Cardiac fibroblast (primary cell): ENCODE measurements around the gene ZNRF2.

Experiments used
- DNase-seq, 2 donors: peaks; one replicate each; pipeline versions ENCODE4 v3.0.0 to v3.0.0-alpha.2; 2010; ENCODE audit warnings: low read depth in 2 of 2
- H3K4me3 ChIP-seq, 2 donors: replicated peaks in 1 of 2; 1 replicate in 1 of 2; 2 replicates in 1 of 2; pipeline ENCODE4 v1.5.1; 2011; ENCODE audit warnings: low read depth in 2 of 2, low read length in 2 of 2, mild to moderate bottlenecking in 2 of 2, moderate library complexity in 1 of 2
- CTCF ChIP-seq: IDR thresholded peaks from one replicate; pipeline ENCODE4 v1.5.1; 2011; ENCODE audit warnings: low read depth, mild to moderate bottlenecking, low read length, inconsistent platforms

ZNRF2 gene

DNA sequence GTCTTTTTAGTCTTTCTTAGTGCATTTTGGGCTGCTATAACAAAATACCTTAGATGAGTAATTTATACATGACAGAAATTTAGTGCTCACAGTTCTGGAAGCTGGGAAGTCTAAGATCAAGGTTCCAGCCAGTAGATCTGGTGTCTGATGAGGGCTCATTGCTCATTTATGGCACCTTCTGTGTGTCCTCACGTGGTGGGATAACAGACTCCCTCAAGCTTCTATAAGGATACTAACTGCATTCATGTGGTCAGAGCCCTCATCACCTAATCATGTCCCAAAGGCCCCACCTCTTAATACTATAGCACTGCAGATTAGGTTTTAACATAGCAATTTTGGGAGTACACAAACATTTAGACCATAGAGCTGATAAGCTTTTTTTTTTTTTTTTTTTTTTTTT is 80.4 kb downstream of the ZNRF2 start:
- no peak for DNase-seq
- TF ChIP-seq CTCF = no peak
- no peak overlapping the region for H3K4me3 ChIP-seq

DNA sequence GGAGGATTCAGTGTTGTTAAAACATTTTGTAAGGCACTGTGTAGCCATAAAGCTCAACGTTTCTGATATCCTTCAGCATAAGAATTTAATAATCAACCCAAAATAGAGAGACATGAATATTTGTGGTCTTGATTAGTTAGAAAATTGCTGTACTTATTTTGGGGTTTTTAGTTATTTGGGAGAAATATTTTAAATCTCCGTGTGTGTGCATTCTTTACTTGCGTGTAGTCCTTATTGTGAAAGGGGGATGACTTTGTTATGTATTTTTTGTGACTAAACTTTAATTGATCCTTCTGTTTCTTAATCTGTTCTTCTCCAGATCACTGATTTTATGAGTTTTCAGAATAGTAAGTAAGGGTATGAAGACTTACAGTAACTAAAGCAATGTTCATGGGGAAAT is 81.2 kb downstream of the ZNRF2 start:
- DNase-seq = no peak
- H3K4me3 ChIP-seq = no peak overlapping the region
- no peak for TF ChIP-seq CTCF

- peak; percentile 28 to 45 for DNase-seq
- H3K4me3 ChIP-seq = no peak overlapping the region
- TF ChIP-seq CTCF = no peak
Observed at GRCh38 chr7:30366606-30367005, 82.2 kb downstream of the ZNRF2 start.

DNA sequence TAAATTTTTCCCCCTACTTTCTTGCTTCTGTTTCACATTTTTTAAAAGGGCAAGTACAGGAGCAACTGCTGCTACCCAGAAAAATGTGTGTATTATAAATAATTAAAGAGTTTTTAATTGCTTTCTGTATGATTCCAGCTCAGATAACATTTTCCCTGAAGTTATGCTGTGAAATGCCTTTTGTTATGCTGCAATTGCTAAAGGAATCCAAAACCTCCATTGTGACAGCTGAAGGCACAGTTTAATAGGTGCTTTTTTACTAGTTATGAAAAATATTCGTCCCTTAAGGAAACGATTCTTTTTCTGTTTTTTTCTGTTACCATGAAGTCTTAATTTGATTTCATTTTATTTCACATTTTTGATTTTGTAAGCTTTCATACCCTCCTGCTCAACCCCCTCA is 83.2 kb downstream of the ZNRF2 start:
- H3K4me3 ChIP-seq = no peak overlapping the region
- DNase-seq = no peak
- no peak for TF ChIP-seq CTCF

DNA sequence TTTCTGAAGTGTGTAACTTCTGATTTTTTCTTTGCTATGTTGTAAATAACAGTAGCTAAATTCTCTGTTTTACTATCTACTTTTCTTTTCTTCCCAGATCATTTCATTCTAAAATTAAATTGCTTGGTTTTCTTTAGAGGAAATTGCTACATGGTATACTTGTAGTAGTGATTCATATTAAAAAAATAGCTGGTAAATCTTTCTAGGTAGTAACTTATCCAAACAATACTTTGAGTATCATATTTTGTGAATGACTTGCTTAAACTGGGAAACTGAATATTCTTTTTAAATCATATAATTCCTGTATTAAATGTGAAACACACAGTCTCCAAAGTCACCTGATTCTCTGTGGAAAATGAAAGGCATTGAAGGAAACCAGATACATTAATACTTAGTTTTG is 85.5 kb downstream of the ZNRF2 start:
- no peak for TF ChIP-seq CTCF
- H3K4me3 ChIP-seq = no peak overlapping the region
- peak in 1 of 2 donors; percentile 40 for DNase-seq

DNA sequence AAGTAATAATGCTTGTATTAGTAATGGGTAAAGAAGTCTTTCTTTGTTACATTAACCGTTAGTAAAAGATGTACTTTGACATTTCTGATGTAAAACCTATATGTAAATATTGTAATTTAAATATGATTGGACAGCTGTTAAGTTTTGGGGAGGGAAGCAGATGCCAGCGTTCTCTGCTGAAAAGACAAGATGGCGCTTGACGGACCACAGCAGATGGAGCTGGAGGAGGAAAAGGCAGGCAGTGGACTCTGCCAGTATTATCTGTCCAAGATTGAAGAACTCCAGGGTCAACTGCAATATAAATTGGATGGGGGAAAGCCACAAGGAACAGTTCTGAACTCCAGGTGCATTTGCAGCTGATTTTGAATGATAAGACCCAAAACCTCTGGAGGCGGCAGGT is 86.9 kb downstream of the ZNRF2 start:
- no peak for TF ChIP-seq CTCF
- no peak overlapping the region for H3K4me3 ChIP-seq

DNA sequence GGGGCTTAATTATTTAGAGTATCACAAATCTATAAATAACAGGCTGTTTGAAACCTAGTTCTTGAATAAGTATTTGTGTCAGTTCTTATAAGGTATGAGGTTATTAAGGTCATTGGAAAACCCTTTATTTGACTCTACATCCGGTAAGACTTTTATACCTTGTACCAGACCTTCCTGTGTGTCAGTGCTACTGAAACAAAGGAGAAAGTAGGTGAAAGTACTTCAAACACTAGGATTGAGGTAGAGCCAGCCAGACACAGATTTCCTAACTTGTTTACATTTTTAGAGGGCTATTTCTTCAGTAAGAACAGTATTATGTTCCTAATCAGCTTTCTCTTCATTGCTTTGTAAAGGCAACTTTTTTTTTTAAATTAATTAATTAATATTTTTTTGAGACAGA is 93.9 kb downstream of the ZNRF2 start:
- no peak overlapping the region for H3K4me3 ChIP-seq
- no peak for TF ChIP-seq CTCF
- DNase-seq = no peak

More for the DNA sequence above, 86.9 kb downstream of the ZNRF2 start:
- DNase-seq = no peak
